Measurements from ENCODE around the gene MTFMT. TPM values are rescaled to one million over a fixed set of nuclear protein-coding genes. Genes with fewer than 3 reads are reported as not detected.
A peak's percentile ranks its signal among the peaks of the same experiment; 100 is the strongest.

Gene MTFMT
- total and polyA plus RNA-seq, 7 experiments from 2014 or later = 7.1 to 24.8 (median 18.1) TPM

DNA sequence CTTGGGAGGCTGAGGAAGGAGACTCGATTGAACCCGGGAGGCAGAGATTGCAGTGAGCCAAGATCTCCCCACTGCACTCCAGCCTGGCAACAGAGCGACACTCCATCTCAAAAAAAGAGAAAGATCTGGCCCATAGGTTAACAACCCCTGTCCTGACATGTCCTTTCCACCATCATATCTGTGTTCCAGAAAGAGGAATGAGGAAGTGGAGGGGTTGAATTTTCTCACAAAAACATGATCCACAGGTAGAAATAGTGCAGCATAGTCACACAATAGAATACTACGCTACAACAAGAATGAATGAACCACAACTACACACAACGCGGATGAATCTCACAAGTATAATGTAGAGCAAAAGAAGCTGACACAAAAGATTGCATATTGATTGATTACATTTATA, 11.0 kb upstream of the MTFMT start:
- Histone ChIP-seq H3K4me1 (ENCODE audit: control insufficient read depth in 2 of 2, insufficient read depth in 2 of 2, low read length in 2 of 2) (no peaks in the 10 kb centered on the region), H3K36me3 (ENCODE audit: control insufficient read depth in 2 of 3, insufficient read depth in 3 of 3, low read length in 3 of 3) (no peaks in the 10 kb centered on the region), H3K27ac (ENCODE audit: low read depth, low read length) (no peak overlapping the region), H3K4me3 (ENCODE audit: low read length) (no peak overlapping the region), H3K27me3 (ENCODE audit: control insufficient read depth in 2 of 2, insufficient read depth in 2 of 2, low read length in 2 of 2) (no peaks in the 10 kb centered on the region), H3K9me3 (ENCODE audit: control insufficient read depth in 2 of 3, low read length in 3 of 3) (no peaks in the 10 kb centered on the region)
- H3K4me1 Mint-ChIP-seq = peaks cover 0 to 2% (median 0%) of the 10 kb centered on the region in 7 donors
- no peak overlapping the region for H3K4me3 Mint-ChIP-seq
- DNase-seq = no peak
- H3K27ac Mint-ChIP-seq = no peak overlapping the region
- intact Hi-C loops (cut with micrococcal nuclease) = no loop called here
- POLR2A ChIA-PET = no interaction called here
- H3K36me3 Mint-ChIP-seq = no peaks in the 10 kb centered on the region
- H3K9me3 Mint-ChIP-seq = no peaks in the 10 kb centered on the region
- ATAC-seq = no peak
- CTCF ChIA-PET = no interaction called here
- H3K27me3 Mint-ChIP-seq = peaks cover 0 to 12% (median 4%) of the 10 kb centered on the region in 5 donors

DNA sequence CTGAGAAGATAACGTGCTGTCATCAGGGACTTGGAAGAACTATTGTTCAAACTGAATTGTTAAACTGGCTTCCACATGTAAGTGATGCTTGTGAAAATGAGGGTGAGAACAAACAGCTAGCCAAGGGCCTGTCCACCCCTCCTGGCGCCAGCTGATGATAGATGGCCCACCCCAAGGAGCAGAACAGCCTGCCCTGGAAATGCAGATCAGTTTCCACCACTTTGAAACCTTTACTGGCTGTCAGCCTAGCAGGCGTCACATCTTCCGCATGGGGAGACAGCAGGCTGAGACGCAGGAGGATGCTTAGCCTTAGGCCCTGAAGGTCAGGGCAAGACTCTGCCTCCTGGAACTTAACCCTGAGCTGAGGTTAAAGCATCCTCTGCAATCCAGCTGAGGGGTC, 9.4 kb upstream of the MTFMT start:
- intact Hi-C loops (cut with micrococcal nuclease) = no loop called here
- POLR2A ChIA-PET = no interaction called here
- Histone ChIP-seq H3K36me3 (ENCODE audit: control insufficient read depth in 2 of 3, insufficient read depth in 3 of 3, low read length in 3 of 3) (no peaks in the 10 kb centered on the region), H3K27me3 (ENCODE audit: control insufficient read depth in 2 of 2, insufficient read depth in 2 of 2, low read length in 2 of 2) (no peaks in the 10 kb centered on the region), H3K27ac (ENCODE audit: low read depth, low read length) (no peak overlapping the region), H3K4me3 (ENCODE audit: low read length) (no peak overlapping the region), H3K9me3 (ENCODE audit: control insufficient read depth in 2 of 3, low read length in 3 of 3) (no peaks in the 10 kb centered on the region), H3K4me1 (ENCODE audit: control insufficient read depth in 2 of 2, insufficient read depth in 2 of 2, low read length in 2 of 2) (no peaks in the 10 kb centered on the region)
- ATAC-seq (no peak), DNase-seq (no peak)
- CTCF ChIA-PET = no interaction called here
- Mint-ChIP-seq H3K4me1 (peaks cover 0 to 4% (median under 1%) of the 10 kb centered on the region in 7 donors), H3K36me3 (no peaks in the 10 kb centered on the region), H3K27ac (no peak overlapping the region), H3K27me3 (peaks cover 0 to 12% (median 0%) of the 10 kb centered on the region in 5 donors), H3K4me3 (no peak overlapping the region), H3K9me3 (no peaks in the 10 kb centered on the region)

- no peaks in the 10 kb centered on the region for H3K9me3 Mint-ChIP-seq
Measured at GRCh38 chr15:65038428-65038827, 9.0 kb upstream of the MTFMT start.

GRCh38 chr15:65037309-65037708, 7.9 kb upstream of the MTFMT start:
- Histone ChIP-seq H3K4me3 (ENCODE audit: low read length) (no peak overlapping the region), H3K27ac (ENCODE audit: low read depth, low read length) (no peak overlapping the region), H3K9me3 (ENCODE audit: control insufficient read depth in 2 of 3, low read length in 3 of 3) (no peaks in the 10 kb centered on the region), H3K4me1 (ENCODE audit: control insufficient read depth in 2 of 2, insufficient read depth in 2 of 2, low read length in 2 of 2) (no peaks in the 10 kb centered on the region), H3K36me3 (ENCODE audit: control insufficient read depth in 2 of 3, insufficient read depth in 3 of 3, low read length in 3 of 3) (no peaks in the 10 kb centered on the region), H3K27me3 (ENCODE audit: control insufficient read depth in 2 of 2, insufficient read depth in 2 of 2, low read length in 2 of 2) (no peaks in the 10 kb centered on the region)
- CTCF ChIA-PET = no interaction called here
- POLR2A ChIA-PET = no interaction called here
- no peaks in the 10 kb centered on the region for H3K9me3 Mint-ChIP-seq
- intact Hi-C loops (cut with micrococcal nuclease) = no loop called here
- H3K4me1 Mint-ChIP-seq = peaks cover 6 to 15% (median 9%) of the 10 kb centered on the region in 7 donors
- H3K4me3 Mint-ChIP-seq = no peak overlapping the region
- DNase-seq (no peak), ATAC-seq (no peak)
- peaks cover 0 to 17% (median 4%) of the 10 kb centered on the region in 5 donors for H3K27me3 Mint-ChIP-seq
- no peaks in the 10 kb centered on the region for H3K36me3 Mint-ChIP-seq
- no peak overlapping the region for H3K27ac Mint-ChIP-seq

More at GRCh38 chr15:65038428-65038827, 9.0 kb upstream of the MTFMT start:
- no peaks in the 10 kb centered on the region for H3K4me1 ChIP-seq (ENCODE audit: control insufficient read depth in 2 of 2, insufficient read depth in 2 of 2, low read length in 2 of 2)
- Mint-ChIP-seq H3K4me1 (peaks cover 2 to 8% (median 5%) of the 10 kb centered on the region in 7 donors), H3K27ac (no peak overlapping the region), H3K27me3 (peaks cover 0 to 12% (median 0%) of the 10 kb centered on the region in 5 donors), H3K36me3 (no peaks in the 10 kb centered on the region), H3K4me3 (no peak overlapping the region)
- no peaks in the 10 kb centered on the region for H3K9me3 ChIP-seq (ENCODE audit: control insufficient read depth in 2 of 3, low read length in 3 of 3)
- no peak for ATAC-seq
- intact Hi-C loops (cut with micrococcal nuclease) = no loop called here
- ChIA-PET POLR2A (no interaction called here), CTCF (no interaction called here)
- H3K27ac ChIP-seq (ENCODE audit: low read depth, low read length) = no peak overlapping the region
- H3K27me3 ChIP-seq (ENCODE audit: control insufficient read depth in 2 of 2, insufficient read depth in 2 of 2, low read length in 2 of 2) = no peaks in the 10 kb centered on the region
- no peaks in the 10 kb centered on the region for H3K36me3 ChIP-seq (ENCODE audit: control insufficient read depth in 2 of 3, insufficient read depth in 3 of 3, low read length in 3 of 3)
- H3K4me3 ChIP-seq (ENCODE audit: low read length) = no peak overlapping the region
- DNase-seq = no peak

DNA sequence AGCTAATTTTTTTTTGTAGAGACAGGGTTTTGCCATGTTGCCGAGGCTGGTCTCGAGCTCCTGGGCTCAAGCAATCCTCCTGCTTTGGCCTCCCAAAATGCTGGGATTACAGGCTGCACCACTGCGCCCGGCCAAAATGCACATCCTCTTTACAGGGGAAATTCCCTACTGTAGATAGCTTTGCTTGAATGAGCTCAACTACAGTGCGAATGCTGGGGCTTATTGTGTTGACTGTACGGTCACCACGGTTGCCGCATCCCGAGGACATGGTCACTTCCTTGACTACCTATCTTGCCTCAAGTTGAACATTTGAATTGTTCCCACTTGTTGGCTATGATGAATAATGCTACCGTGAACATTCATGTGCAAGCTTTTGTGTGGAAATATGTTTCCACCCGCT, 5.3 kb upstream of the MTFMT start:
- CTCF ChIA-PET = interaction anchor here (1.1 to 1.3 kb wide), 2 partner anchors 41 to 350 kb away, joined by 4 to 5 read pairs; partner anchors contain the start of gene KBTBD13
- intact Hi-C loops (cut with micrococcal nuclease) = no loop called here
- no peaks in the 10 kb centered on the region for H3K36me3 Mint-ChIP-seq

DNA sequence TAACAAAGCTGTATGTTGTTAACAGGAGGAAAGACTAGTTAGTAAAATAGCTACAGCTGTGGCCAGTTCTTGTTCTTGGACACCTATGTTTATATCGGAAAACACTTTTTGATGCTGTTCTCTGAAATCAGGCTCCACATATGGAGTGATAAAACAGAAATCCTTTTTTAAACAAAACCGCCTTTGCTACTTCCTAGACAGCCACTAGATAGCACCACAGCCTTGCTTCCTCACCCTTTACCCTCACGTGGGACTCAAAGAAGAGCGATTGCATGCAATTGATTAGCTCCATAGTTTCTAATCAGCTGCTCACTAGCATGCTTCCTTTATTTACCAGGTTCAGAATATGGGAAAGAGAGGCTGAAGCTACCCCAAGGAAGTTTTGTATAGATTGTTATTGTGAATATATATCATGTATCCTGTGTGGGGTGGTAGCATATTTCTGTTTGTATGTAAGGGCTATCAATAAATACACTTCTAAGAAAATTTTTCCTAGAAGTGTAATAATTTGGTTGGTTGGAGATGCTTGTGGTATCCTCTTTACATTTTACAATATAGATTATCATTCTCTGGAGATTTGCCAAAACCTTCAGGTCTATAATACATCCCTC, 4.3 kb upstream of the MTFMT start:
- H3K4me1 ChIP-seq (ENCODE audit: control insufficient read depth in 2 of 2, insufficient read depth in 2 of 2, low read length in 2 of 2) = no peaks in the 10 kb centered on the region
- H3K36me3 Mint-ChIP-seq = no peaks in the 10 kb centered on the region
- H3K9me3 Mint-ChIP-seq = no peaks in the 10 kb centered on the region
- no peaks in the 10 kb centered on the region for H3K27me3 ChIP-seq (ENCODE audit: control insufficient read depth in 2 of 2, insufficient read depth in 2 of 2, low read length in 2 of 2)
- ATAC-seq (peak; percentile 50), DNase-seq (peak in 5 of 9 donors; percentile 31 to 52 (median 39))
- no peak overlapping the region for H3K27ac Mint-ChIP-seq
- peaks cover 6 to 26% (median 13%) of the 10 kb centered on the region in 7 donors for H3K4me1 Mint-ChIP-seq
- no peaks in the 10 kb centered on the region for H3K9me3 ChIP-seq (ENCODE audit: control insufficient read depth in 2 of 3, low read length in 3 of 3)
- intact Hi-C loops (cut with micrococcal nuclease) = loop anchor here in 1 of 2 donors (1.0 kb wide), 4 partner anchors 45 to 352 kb away; partner anchors contain the start of gene CLPX
- CTCF ChIA-PET = interaction anchor here (0.6 to 1.3 kb wide), 9 partner anchors 9 to 623 kb away, joined by 3 to 11 read pairs (median 4); partner anchors contain the start of gene KBTBD13
- H3K4me3 ChIP-seq (ENCODE audit: low read length) = no peak overlapping the region
- H3K27ac ChIP-seq (ENCODE audit: low read depth, low read length) = no peak overlapping the region
- H3K4me3 Mint-ChIP-seq = peak overlapping the region in 1 of 10 donors; percentile 23
- peaks cover 0 to 4% (median 0%) of the 10 kb centered on the region in 3 experiments for H3K36me3 ChIP-seq (ENCODE audit: control insufficient read depth in 2 of 3, insufficient read depth in 3 of 3, low read length in 3 of 3)
- POLR2A ChIA-PET = interaction anchor here (0.6 to 1.5 kb wide), 3 partner anchors 264 to 1265 kb away, joined by 3 to 6 read pairs (median 5); partner anchors contain the start of gene RNU5B-1
- H3K27me3 Mint-ChIP-seq = peaks cover 4 to 34% (median 11%) of the 10 kb centered on the region in 5 donors

More for the DNA sequence above, 5.3 kb upstream of the MTFMT start:
- Histone ChIP-seq H3K27me3 (ENCODE audit: control insufficient read depth in 2 of 2, insufficient read depth in 2 of 2, low read length in 2 of 2) (no peaks in the 10 kb centered on the region), H3K9me3 (ENCODE audit: control insufficient read depth in 2 of 3, low read length in 3 of 3) (no peaks in the 10 kb centered on the region), H3K4me3 (ENCODE audit: low read length) (no peak overlapping the region), H3K36me3 (ENCODE audit: control insufficient read depth in 2 of 3, insufficient read depth in 3 of 3, low read length in 3 of 3) (no peaks in the 10 kb centered on the region), H3K4me1 (ENCODE audit: control insufficient read depth in 2 of 2, insufficient read depth in 2 of 2, low read length in 2 of 2) (no peaks in the 10 kb centered on the region), H3K27ac (ENCODE audit: low read depth, low read length) (no peak overlapping the region)
- ATAC-seq (no peak), DNase-seq (no peak)
- POLR2A ChIA-PET = interaction anchor here (0.5 to 1.5 kb wide), 2 partner anchors 14 to 263 kb away, joined by 3 to 6 read pairs; no protein-coding TSS in a partner anchor
- H3K27me3 Mint-ChIP-seq = peaks cover 4 to 34% (median 11%) of the 10 kb centered on the region in 5 donors
- no peak overlapping the region for H3K27ac Mint-ChIP-seq
- no peaks in the 10 kb centered on the region for H3K9me3 Mint-ChIP-seq
- H3K4me1 Mint-ChIP-seq = peaks cover 6 to 25% (median 13%) of the 10 kb centered on the region in 7 donors
- H3K4me3 Mint-ChIP-seq = no peak overlapping the region
